Posterior vena cava (tissue), 2 donors: ENCODE data around the gene STMP1. TPM values are rescaled to one million over a fixed set of nuclear protein-coding genes. Genes with fewer than 3 reads are reported as not detected.
"Not testable (repeated sequence)": the region's sequence is repeated elsewhere in the genome, so short reads cannot be mapped to it uniquely, and the experiment has no call there.

Experiments used
- DNase-seq: peaks from one replicate; pipeline ENCODE4 v3.0.0-alpha.2; 2020; ENCODE audit warnings: low spot score
- intact Hi-C, 2 donors: fragments of 100-400 bp; cut with DNase I; formaldehyde crosslinking; loops; one replicate each; pipeline versions ENCODE4 v1.14.1 to v1.14.2; 2022 to 2023
- long read RNA-seq, 2 donors: library from polyadenylated mRNA; unstranded; transcript quantifications; one replicate each; pipeline ENCODE4 v2.0.0, GENCODE V29; 2020 to 2021
- total RNA-seq, 2 donors: library from RNA; stranded (reverse); fragmentation: NEBNext Ultra II Directional; extraction: Animal tissue kit (Norgen Biotek cat#: 25700); gene quantifications; one replicate each; pipeline ENCODE4 v1.2.1, GENCODE V29; 2021
- donor health status: DM: yes; HTN: yes; CAD: no.
- donor health status: DM: yes; HTN: yes; CAD: no.

The STMP1 gene
- 10 to 100 TPM; 26.3 to 34.4 TPM for total RNA-seq
- long read RNA-seq, donor 1, transcript STMP1-202 (3 exons, 2,450 nt) = major isoform, 15 of 18 reads
- long read RNA-seq, donor 1, partial matches to known transcripts = 1 of 18 reads
- long read RNA-seq, donor 1, other reads (novel, unspliced or antisense) = 2 of 18 reads
- long read RNA-seq, donor 2, transcript STMP1-202 (3 exons, 2,450 nt) = major isoform, 44 of 47 reads
- long read RNA-seq, donor 2, partial matches to known transcripts = 0 of 47 reads
- long read RNA-seq, donor 2, other reads (novel, unspliced or antisense) = 3 of 47 reads

DNA sequence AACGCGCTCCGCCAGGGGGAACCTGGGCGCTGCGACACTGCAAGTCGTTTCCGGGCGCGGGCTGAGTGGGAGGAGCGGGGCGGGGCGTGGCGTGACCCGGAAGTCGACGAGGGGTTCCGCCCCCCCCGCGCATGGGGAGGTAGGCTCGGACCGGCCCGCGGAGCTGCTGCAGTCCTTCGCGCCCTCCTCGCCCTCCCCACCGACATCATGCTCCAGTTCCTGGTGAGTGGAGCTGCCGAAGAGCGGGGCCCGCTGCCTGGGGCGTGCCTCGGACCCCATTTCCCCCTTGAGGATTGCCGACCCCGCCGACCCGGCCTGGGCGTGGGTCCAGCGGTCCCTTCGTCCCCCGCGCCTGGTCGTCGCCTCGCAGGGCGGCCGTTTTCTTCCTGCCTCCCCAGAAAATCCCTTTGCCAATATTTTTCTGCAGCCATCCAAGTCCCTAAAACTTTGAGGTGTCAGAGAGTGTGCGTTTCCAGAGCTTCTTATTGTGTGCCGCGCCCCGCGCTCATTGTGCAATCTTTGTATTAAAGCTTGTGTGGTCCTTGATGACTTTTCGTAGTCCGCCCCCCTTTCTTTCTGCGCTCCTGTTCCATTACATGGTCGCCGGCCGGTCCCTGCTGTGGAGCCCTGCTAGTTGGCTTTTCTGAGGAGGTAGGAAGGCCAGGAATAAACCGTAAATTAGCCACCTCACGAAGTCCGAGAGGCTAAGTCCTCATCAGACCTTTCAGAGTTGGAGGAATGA, at the start of gene STMP1:
STMP1 (plus strand) TSS at position 142 of the 742 bp plus-strand sequence.
- DNase-seq = peak; percentile 99
- intact Hi-C loops = loop anchor here in 1 of 2 donors (10.0 kb wide), 1 partner anchor 312 kb away; the partner anchor contains the start of gene MTPN

DNA sequence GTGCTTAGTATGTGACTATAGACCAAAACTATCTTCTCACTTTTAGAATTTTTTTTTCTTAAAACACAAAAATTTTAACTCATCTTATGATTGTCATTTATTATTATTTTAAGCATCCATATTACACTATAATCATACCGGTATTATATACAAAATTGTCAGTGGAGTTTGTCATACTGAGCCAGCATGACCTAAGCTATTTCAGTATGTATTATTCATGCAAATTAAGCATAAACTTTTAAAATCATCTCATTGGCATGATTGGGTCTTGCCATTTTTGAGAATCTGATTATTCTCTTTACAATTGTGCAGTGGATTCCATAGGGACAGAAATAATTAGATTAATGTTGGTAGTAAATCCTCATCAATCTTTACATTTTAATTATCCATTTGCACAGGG, 46.2 kb upstream of the STMP1 start:
- intact Hi-C loops = no loop called here

DNA sequence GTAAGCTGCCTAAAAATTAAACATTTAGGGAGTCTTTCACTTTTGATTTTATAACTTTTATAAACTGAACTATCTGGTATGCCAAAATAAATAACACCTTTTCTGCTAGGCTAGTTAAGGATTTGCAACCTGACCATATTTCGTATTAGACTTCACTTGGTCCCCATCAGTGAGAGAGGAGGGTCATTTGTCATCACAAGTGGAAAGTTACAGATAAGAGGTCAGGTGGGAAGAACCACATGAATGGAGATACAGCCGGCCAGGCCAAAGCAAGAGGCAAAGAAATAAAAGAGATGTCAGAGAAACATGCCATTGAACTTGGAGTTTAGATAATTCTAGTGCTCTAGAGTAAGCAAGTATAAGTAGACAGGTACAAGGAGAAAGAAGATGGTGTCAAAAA, 44.5 kb upstream of the STMP1 start:
- intact Hi-C loops = no loop called here
- DNase-seq = no peak

More for the DNA sequence above, 46.2 kb upstream of the STMP1 start:
- no peak for DNase-seq

DNA sequence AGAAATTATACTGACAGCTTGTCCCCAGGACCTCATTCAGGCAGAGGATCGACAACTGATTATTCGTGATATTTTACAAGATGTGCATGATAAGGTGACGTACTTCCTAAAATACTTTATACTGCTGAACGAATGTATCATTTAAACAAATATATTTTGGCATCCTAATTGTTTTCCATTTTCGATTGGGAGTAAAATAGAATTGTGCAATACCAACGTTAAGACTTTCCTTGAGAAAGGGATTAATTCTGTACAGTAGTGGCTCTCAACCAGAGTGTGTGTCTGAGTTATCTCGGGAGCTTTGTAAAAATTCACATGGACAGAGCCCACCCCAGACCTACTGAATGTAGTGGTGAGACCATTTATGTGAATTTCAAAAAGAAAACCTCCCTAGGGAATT, 43.8 kb upstream of the STMP1 start:
- intact Hi-C loops = no loop called here
- DNase-seq = no peak

DNA sequence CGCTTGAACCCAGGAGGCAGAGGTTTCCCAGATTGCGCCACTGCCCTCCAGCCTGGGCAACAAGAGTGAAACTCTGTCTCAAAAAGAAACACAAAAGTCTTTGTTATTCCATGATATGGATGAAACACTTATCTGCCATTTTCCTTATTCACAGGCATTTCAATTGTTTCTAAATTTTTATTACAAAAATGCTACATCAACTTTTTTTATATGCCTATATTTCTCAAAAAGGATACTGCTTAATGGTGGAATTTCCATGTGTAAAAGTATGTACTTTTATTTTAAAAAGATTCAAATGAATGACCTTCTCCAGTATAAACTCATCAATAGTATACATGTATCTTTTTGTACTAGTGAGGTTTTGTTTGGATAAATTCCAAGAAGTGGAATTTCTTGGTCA, 41.9 kb upstream of the STMP1 start:
- no peak for DNase-seq
- intact Hi-C loops = no loop called here

DNA sequence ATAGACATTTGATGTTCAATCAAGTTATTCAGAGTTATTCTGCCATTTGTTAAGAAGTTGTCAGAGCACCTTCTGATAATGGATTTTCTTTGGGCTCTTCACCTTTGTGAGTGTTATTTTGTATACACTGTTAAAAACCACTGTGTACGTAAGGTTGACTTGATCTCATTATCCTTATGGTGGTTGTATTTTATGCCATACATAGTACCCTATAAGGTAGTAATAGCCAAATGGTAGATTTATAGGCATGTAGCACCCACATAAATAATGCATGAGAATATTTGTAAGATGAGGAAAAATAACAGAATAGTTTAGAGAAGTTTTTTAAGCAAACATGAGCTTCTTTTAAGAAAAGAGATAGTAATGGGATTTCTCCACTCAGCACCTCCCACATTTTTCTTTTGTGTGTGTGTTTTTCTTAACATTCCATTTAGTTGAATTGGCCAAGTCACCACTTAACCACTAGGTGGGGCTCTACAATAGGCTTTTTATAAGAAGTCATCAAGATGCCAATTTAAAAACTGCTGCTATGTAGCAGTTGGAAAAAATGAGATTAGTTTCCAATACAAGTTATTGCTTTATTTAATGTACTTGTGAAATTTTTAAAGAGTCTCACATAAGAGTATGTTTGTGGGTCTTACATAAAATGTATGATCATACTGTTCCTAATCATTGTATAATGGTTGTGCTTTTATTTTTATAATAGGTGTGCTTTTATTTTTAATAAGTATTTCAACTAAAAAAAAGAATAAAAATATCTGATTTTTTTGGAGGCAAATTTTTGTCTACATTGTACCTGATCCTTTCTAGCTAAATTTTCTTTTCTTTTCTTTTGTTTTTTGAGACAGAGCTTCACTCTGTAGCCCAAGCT, 41.1 kb upstream of the STMP1 start:
- no peak for DNase-seq
- intact Hi-C loops = no loop called here

DNA sequence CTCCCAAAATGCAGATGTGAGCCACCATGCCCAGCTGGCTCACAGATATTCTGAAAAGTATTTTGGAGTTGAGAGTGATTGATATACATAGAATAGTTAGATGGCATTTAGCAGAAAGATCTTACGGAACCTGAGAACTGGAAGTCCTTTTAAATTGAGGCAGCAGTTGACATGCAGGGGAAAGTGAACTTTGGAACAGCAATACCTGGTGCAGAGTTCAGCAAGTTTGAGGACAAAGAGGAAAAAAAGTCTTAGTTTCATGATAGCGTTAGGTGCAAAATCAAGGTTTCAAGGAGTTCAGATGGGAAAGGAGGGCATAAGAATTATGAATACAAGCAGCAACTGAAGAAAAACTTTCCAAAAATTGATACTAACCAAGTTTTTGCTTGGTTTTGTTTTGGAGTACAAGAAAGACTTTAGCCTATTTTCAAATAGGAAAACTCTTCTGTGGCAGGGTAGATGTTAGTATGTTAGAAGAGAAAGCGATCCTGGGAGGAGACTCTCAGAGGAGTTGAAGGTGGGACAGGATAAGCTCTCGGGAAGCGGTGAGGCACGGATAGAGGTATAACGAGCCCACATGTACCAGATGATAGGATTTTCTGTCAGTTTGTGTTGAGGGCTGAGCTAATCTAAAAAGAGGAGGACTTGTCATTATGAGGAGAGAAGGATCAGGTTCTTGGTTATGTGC, 28.0 kb upstream of the STMP1 start:
- intact Hi-C loops = no loop called here
- DNase-seq = no peak

DNA sequence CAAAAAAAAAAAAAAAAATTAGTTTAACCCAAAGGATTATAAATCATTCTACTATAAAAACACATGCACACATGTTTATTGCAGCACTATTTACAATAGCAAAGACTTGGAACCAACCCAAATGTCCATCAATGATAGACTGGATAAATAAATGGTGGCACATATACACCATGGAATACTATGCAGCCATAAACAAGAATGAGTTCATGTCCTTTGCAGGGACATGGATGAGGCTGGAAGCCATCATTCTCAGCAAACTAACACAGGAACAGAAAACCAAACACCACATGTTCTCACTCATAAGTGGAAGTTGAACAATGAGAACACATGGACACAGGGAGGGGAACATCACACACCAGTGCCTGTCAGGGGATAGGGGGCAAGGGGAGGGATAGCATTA, 22.6 kb upstream of the STMP1 start:
- intact Hi-C loops = loop anchor here in 1 of 2 donors (10.0 kb wide), 1 partner anchor 355 kb away; no protein-coding TSS in a partner anchor
- DNase-seq = not testable (repeated sequence)

DNA sequence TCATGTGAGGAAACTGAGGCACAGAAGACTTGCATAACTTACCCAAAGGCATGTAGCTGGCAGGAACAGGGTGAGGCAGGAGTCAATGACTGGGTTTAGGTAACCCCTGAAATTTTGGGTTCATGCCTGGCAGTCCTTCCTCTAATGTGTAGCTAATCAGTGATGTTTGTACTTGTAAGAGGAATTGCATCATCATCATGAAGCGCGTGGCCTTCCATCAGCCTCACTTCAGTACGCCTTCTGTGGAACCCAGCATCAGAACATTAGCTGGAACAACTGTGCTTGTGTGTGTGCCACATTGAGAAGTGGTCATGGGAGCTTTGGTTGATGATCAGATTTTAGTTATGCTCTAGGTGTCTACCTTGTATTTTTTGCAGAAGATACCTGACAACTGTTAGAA, 18.2 kb upstream of the STMP1 start:
- no peak for DNase-seq
- intact Hi-C loops = loop anchor here in 1 of 2 donors (10.0 kb wide), 1 partner anchor 359 kb away; no protein-coding TSS in a partner anchor

DNA sequence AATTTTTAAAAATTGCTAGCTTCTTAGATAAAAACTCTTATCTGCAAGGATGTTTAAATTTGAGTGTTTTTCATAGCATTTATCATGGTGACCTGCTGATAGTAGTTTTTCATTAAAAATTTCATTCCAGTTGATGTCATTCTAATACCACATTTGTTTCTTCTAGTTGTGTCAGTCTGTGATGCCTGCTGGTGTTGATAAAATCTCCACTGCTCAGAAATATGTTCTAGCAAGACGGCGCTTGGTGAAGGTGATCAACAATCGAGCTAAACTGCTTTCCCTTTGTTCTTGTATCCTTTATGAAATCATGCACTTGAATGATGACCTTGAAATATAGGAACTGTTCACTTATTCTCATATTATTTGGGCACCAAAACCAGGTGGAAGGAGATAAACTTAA, 17.6 kb upstream of the STMP1 start:
- intact Hi-C loops = loop anchor here in 1 of 2 donors (10.0 kb wide), 1 partner anchor 360 kb away; no protein-coding TSS in a partner anchor
- no peak for DNase-seq

DNA sequence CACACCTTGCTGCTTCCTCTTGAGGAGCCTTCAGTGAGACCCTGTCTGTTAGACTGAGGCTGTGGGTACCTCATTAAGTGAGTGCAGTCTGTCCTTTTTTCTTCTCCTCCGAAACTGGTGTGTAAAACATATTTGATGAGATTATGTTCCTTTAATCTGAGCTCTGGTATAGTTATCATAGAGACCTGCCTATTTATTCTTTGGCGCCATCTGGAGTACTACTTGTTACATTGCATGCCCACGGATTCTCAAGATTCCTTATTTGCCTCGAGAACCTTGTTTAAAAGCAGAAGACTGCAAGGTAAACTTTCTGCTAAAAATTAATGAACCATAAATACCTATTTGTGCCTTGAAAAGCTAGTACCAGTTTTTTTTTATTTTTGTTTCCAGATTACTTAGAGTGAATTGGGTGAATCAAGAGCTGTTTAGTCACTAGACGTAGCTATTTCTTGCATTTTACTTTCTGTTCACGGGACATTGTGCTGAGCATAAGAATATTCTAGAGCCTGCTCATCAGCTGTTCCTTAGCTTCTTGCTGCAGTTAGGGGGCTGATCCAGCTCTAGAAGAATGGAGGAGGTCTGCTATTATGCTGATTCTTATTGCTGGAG, 16.9 kb upstream of the STMP1 start:
- no peak for DNase-seq
- intact Hi-C loops = loop anchor here in 1 of 2 donors (10.0 kb wide), 1 partner anchor 361 kb away; no protein-coding TSS in a partner anchor

DNA sequence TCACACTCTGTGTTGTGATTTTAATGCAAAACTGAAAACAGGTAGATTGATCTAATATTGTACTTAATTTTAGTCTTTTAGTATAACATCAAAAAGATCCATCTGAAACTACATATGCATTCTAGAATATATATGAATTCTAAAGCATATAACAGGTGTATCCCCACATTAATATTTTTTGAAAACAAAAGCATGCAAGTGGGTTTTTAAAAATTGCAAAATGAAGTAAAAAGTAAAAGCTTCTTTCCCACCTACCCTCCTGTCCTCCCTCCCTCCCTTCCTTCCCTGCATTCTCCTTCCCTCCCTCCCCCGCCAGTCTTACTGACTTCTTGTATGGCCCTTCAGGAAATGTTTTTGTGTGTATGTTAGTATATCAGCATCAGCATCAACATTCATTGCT, 14.6 kb upstream of the STMP1 start:
- no peak for DNase-seq
- intact Hi-C loops = loop anchor here in 1 of 2 donors (10.0 kb wide), 1 partner anchor 363 kb away; no protein-coding TSS in a partner anchor

DNA sequence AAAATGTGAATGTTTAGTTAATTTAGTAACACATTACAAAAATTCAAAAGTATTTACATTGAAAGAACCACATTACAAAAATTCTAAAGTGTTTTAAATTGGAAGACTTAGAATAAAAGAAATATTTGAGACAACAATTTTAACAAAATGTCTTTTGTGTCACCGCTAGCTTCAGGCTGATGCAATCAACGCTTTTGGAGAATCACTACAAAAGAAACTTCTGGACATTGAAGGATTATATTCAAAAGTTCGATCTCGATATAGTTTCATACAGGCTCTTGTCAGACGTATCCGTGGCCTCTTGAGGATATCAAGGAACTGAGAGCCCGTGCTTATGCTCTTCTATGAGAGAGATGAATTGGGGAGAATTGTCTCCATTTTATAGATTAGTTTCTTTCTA, 14.1 kb upstream of the STMP1 start:
- intact Hi-C loops = loop anchor here in 1 of 2 donors (10.0 kb wide), 1 partner anchor 363 kb away; no protein-coding TSS in a partner anchor
- DNase-seq = no peak

DNA sequence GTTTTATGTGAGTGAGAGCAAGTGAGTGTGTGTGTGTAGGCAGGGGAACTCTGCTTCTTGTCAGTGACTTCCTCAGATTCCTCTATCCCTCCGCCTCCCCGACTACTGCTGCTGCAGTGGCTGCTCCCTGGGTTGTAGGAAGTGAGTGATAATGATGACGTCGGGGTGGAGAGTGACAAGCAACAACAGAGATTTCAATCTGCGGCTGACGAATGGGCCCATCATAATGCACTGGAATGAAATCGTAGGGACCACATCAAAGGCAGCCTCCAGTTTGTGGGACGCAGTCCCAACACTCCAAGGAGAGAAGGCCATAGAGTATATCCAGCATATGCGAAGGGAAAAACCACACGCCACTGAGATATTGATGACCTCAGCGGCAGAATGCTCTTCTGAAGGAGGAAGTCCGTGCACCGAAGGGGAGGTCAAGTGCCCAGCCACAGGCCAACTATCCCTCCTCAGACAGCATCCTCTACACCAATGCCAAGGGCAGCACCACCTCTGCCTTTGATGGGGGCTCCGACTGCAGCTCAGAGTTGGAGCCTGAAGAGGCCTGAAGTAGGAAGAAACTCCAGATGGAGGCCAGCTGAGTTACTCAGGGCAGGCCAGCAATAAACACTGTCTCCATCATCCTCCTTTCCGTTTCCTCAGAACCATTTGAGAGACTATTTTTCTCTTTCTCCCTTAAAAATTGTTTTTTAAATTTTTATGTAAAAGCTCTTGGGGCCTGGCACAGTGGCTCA, 11.3 kb upstream of the STMP1 start:
- DNase-seq = no peak
- intact Hi-C loops = no loop called here

DNA sequence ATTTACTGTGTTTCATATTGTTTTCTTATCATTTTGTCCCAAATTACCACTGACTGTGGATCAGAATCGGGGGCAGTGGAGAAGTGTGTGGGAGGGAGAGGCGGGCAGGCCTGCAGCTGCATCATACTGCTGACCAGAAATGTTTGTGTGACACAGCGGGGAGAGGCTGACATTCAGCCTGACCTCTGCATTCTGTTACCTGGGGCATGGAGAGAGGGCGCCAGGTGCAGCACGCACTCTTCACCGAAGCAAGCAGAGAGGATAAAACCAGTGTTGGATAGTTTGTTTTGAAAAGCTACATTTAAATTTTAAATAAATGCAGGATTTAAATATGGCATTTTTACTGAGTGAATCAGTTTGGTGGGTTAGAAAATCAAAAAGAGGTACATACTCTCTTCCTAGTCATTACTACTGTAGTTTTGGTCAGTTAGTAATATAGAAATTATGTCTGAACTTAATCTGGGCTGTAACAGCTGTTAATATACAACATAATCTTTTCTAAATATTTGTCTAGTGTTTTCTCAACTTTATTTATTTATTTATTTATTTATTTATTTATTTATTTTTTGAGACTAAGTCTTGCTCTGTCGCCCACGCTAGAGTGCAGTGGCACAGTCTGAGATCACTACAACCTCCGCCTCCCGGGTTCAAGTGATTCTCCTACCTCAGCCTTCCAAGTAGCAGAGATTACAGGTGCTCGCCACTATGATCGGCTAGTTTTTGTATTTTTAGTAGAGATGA, 8.8 kb upstream of the STMP1 start:
- no peak for DNase-seq

DNA sequence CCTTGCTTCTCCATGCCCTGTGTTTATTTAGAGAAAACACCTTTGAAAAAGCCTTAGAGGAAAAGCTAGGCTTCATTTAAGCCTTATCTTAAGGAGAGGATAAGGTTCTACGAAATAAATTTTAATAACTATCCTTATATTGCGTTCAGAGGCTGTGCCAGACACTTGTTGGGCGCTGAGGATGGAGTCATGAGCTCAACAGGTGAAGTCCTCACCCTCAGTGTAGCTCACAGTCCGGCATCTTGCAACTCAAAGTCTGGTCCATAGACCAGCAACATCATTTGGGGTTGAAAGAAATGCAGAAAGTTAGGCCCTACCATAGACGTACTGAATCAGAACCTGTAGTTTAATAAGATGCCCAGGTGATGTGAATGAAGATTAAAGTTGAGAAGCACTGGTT, 3.8 kb upstream of the STMP1 start:
- no peak for DNase-seq
- intact Hi-C loops = no loop called here

More for the DNA sequence above, 8.8 kb upstream of the STMP1 start:
- intact Hi-C loops = loop anchor here in 1 of 2 donors (2.0 kb wide), 1 partner anchor 17 kb away; no protein-coding TSS in a partner anchor
